Right forelimb (tissue), 1 donor: Measurements from ENCODE around the gene FTSJ3.
"Not testable (repeated sequence)": the region's sequence is repeated elsewhere in the genome, so short reads cannot be mapped to it uniquely, and the experiment has no call there.

Source experiments
- DNase-seq: peaks from one replicate; pipeline ENCODE4 v3.0.0-alpha.2; 2018

Gene FTSJ3, protein sequence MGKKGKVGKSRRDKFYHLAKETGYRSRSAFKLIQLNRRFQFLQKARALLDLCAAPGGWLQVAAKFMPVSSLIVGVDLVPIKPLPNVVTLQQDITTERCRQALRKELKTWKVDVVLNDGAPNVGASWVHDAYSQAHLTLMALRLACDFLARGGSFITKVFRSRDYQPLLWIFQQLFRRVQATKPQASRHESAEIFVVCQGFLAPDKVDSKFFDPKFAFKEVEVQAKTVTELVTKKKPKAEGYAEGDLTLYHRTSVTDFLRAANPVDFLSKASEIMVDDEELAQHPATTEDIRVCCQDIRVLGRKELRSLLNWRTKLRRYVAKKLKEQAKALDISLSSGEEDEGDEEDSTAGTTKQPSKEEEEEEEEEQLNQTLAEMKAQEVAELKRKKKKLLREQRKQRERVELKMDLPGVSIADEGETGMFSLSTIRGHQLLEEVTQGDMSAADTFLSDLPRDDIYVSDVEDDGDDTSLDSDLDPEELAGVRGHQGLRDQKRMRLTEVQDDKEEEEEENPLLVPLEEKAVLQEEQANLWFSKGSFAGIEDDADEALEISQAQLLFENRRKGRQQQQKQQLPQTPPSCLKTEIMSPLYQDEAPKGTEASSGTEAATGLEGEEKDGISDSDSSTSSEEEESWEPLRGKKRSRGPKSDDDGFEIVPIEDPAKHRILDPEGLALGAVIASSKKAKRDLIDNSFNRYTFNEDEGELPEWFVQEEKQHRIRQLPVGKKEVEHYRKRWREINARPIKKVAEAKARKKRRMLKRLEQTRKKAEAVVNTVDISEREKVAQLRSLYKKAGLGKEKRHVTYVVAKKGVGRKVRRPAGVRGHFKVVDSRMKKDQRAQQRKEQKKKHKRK

DNA sequence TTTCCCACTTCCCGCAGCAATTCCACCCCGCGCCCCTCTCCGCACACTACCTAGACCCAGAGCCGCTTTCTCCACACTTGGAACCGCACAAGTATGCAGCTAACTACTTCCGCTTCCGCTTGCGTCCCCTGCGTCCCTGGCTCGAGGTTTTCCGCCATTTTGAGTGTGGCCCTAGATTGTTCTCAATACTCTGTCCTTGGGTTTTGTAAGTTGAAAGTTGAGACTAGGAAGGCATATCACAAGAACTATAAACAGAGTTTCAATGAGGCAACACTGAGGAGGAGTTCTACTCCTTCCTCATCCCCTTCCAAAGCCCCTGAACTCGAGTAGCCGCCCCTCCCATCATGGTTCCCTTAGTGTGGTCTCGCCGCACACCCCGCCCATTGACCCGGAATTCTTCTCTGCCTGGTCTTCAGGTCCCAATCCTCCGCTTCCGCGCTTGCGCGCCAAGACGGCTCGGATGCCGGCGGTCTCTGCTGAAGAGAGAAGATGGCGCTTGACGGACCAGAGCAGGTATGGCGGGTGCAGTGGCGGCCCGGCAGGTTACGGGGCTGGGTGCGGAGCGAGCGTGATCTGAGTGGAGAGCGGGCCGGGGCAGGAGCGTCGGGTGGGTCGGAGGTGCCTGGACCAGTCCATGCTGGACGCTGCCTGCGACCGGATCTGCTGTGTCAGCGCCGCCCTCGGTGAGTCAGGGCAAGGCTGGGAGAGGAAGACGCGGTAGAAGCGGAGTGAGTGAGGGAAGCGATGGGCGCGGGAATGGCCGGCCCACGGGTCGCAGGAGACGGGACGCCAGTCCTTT lies at the start of gene FTSJ3, which contains the start of gene PSMC5:
TSS of gene FTSJ3 (minus strand) at position 662 of the 799 bp plus-strand sequence. CDS start 761 bp downstream, outside the sequence.
TSS of gene PSMC5 (plus strand) at position 430 of the 799 bp plus-strand sequence. CDS start at position 490, 60 bp downstream.
- DNase-seq, result peak; percentile 97

DNA sequence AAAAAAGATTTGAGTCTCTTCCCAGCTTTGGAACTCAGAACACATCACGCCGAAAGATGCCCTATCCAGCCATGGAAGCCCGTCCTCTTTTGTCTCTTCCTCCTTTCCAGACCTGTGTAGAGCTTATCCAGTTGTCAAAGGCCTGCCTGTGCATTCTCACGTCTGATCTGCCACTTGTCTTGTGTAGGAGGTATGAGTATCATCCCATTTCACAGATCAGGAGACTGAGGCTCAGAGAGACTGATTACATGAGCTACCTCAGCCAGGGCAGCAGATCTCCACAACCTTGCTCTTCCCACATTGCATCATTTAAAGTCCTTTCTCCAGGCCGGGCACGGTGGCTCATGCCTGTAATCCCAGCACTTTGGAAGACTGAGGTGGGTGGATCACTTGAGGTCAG lies 47.2 kb upstream of the FTSJ3 start:
- DNase-seq, result not testable (repeated sequence)

DNA sequence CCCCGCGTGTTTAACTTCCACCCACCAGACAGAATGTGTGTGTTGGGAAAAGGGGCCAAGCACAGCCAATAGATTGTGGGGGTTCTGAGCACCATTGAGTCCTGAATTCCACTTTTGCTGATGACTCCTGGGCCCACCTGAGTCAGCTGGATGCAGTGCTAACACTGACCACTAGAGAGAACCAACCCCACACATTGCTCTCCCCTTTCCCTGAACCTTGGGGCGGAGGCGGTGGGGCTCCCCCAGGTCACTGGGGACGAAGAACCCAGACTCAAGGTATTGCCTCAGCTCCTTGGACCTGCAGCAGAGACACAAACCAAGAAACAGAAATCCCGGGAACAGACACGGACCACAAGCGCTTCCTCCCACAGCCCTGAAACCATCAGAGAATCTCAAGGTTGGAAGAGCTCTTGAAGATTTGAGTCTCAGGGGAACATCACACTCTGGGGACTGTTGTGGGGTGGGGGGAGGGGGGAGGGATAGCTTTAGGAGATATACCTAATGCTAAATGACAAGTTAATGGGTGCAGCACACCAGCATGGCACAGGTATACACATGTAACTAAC lies 46.7 kb upstream of the FTSJ3 start:
- DNase-seq, result not testable (repeated sequence)

DNA sequence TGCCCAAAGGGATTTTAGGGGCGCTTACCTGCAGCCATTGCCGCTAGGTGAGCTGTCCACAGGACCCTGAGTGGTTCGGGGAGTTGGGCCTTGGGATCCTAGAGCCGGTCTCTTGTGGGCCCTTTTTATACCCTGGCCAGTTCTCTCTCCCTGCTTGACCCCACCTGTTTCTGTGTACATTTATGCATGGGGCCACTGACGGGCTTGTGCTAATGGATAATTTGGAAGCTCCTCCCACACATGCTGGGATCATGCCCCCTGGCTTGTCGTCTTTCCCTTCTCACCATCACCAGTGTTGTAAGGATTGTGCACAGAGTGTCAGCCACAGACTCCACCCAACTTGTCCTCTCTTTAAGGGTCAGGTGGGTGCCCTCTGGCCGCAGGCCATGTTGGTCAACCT lies 46.1 kb upstream of the FTSJ3 start, which contains the start of gene CSH2:
TSS of gene CSH2 (minus strand) at position 101 of the 400 bp plus-strand sequence. CDS start at position 38, 63 bp downstream.
- not testable (repeated sequence) for DNase-seq

DNA sequence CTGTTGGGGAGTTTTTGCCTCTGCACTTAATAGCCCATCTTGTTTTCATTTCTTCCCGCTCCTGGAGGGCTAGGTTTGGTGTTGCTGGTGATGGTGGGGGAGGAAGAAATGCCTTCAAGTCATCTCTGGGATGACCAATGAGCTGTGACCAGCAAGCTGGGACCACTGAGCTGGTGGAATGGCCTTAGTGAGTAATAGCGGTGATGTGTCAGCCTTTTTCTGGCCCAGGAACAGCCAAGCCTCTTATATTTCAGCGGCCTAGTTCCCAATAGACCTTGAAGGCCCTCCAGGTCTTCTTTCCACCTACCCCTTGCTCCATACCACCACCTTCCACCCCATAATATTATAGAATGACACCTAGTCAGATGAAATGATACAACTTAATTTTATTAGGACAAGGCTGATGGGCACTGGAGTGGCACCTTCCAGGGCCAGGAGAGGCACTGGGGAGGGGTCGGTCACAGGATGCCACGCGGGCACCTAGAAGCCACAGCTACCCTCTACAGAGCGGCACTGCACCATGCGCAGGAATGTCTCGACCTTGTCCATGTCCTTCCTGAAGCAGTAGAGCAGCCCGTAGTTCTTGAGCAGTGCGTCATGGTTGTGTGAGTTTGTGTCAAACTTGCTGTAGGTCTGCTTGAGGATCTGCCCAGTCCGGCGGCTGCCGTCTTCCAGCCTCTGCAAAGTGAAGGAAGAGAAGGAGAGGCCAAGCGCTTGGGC lies 44.3 kb upstream of the FTSJ3 start:
- DNase-seq, result not testable (repeated sequence)

DNA sequence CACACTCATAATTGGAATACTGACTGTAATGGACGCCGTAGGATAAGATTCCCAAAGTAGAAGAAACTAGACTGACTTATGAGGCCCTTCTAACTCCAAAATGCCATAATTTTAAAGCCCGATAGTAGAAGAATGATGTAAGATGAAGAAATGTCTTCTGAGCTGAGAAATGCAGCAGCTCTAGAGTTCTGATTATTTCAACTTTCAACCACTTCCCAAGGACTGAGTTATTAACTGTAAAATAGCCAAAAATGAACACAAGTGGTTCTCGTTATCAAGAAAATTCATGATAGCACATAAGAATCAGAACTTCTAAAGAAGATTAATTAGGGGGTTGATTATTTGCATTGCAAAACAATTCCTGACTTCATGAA lies 42.8 kb upstream of the FTSJ3 start:
- DNase-seq, result not testable (repeated sequence)

DNA sequence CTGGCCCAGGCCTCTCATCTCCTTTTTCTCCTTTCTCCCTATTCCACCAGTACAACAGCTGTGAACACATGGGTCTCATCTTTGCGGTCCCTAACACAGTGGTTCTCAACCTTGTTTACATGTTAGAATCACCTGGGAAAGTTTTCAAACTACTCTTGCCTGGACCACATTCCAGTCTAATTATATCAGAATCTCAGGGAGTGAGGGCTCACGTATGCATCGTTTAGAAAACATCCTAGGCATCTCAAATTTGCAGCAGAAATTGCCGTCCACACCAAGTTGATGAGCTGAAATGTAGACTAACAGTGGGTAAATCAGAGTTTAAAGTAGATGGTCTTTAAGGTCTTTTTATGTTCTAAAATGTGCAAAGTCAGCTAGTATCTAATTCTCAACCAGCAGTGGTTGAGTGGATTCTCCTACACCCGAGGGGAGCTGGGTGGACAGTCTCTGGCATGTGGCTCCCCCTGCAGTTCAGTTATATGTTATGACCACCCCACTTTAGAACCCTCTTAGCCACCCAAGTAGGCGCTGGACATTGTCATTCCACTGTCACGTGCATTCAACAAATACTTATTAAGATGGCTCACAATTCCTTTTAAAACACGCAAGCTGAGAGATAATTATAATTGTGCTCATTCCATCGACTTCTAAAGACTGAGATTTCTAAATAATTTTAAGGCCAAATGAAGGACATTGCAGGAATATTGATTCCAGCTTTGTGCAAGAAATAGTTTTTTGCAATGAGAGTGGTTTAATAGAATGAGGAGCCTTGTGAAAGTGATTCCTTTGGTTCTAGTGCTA lies 42.2 kb upstream of the FTSJ3 start:
- DNase-seq, result not testable (repeated sequence)

DNA sequence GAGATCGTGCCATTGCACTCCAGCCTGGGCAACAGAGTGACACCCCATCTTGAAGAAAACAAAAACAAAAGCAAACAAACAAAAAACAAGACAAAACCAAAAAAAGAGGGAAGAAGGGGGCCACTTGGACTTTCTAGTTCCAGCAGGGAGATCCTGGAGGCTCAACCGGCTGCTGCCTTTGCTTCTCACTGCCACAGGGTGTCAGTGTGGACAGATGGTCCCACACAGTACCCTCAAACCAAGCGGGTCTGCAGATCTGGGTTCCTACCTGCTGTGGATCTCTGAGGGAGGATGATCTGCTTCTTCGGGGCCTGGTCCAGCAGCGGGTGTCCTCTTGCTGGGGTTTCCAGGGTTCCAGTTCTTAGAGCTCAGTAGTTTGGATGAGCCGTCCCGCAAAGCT lies 39.2 kb upstream of the FTSJ3 start:
- not testable (repeated sequence) for DNase-seq

DNA sequence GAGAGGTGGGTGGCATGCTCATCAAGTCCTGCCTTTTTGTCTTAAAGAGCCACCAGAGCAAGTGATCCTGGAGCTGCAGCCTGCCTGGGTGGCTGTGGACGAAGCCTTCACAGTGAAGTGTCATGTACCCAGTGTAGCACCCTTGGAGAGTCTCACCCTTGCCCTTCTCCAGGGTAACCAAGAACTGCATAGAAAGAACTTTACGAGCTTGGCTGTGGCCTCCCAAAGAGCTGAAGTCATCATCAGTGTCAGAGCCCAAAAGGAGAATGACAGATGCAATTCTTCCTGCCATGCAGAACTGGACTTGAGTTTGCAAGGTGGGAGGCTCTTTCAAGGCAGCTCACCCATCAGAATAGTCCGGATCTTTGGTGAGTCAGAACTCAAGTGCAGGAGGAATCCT lies 31.8 kb upstream of the FTSJ3 start:
- DNase-seq, result no peak

DNA sequence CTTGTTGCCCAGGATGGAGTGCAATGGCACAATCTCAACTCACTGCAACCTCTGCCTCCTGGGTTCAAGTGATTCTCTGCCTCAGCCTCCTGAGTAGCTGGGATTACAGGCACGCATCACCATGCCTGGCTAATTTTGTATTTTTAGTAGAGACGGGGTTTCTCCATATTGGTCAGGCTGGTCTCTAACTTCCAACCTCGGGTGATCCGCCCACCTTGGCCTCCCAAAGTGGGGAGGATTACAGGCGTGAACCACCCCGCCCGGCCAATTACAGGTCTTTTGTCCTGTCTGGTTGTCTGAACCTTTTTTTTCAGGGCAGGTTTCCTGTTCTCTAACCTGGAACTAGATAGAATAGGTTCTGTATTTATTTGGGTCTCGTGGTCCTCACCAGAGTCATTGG lies 29.0 kb upstream of the FTSJ3 start:
- not testable (repeated sequence) for DNase-seq

DNA sequence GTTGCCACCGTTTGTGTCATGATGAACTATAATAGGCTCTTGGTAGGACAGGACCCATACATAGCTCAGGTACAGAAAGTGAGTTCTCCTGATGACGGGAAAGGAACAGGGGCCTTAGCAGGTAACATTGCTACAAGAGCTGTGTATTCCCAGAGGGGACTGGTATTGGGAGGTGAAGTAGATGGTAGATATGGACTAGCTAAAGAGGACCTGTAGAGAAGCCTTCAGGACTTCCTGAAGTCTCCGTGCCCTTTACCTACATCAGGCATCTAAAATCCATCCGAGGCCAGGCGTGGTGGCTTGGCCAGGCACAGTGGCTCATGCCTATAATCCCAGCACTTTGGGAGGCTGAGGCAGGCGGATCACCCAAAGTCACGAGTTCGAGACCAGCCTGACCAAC lies 27.7 kb upstream of the FTSJ3 start:
- no peak for DNase-seq

DNA sequence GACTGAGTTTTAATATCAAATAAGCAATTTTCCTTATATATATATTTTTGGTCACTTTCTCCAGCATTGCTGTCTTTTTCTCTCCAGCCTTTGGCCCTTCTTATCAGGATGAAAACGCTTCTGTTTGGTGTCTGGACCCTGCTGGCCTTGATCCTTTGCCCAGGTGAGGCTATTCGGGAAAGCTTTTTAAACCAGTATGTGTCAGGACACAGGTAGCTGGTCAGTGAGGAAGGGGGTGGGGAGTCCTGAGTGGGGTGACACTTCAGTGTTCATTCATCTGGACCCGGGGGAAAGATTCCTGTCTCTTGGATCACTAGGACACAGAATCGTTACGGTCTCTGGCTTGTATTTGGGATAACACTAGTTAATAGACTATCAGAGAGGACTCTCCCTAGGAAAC lies 27.2 kb upstream of the FTSJ3 start:
- no peak for DNase-seq

DNA sequence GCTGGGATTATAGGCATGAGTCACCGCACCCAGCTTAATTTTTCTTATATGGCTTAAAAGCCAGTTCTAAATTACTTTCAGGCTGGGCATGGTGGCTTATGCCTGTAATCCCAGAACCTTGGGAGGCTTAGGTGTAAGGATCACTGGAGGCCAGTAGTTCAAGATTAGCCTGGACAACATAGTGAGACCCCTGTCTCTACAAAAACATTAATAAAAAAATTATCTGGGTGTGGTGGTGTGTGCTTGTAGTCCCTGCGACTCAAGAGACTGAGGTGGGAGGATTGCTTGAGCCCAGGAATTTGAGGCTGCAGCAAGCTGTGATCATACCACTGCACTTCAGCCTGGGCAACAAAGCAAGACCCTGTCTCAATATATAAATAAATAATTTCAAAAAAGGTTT lies 25.8 kb upstream of the FTSJ3 start:
- no peak for DNase-seq

DNA sequence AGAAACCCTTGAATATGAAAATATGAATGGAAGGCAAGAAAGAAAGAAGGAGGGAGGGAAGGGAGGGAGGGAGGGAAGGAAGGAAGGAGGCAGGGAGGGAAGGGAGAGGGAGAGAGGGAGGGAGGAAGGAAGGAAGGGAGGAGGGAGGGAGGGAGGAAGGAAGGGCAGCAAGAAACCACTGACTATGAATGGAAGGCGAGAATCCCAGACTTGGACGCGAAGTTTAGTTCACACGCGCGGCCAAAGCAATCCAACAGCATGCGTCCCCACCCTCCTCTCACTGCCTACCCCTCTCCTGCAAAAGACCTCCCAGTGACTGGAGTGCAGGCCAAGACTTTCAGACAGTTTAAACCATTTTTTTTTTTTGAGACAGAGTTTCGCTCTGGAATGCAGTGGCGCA lies 22.9 kb upstream of the FTSJ3 start:
- no peak for DNase-seq

DNA sequence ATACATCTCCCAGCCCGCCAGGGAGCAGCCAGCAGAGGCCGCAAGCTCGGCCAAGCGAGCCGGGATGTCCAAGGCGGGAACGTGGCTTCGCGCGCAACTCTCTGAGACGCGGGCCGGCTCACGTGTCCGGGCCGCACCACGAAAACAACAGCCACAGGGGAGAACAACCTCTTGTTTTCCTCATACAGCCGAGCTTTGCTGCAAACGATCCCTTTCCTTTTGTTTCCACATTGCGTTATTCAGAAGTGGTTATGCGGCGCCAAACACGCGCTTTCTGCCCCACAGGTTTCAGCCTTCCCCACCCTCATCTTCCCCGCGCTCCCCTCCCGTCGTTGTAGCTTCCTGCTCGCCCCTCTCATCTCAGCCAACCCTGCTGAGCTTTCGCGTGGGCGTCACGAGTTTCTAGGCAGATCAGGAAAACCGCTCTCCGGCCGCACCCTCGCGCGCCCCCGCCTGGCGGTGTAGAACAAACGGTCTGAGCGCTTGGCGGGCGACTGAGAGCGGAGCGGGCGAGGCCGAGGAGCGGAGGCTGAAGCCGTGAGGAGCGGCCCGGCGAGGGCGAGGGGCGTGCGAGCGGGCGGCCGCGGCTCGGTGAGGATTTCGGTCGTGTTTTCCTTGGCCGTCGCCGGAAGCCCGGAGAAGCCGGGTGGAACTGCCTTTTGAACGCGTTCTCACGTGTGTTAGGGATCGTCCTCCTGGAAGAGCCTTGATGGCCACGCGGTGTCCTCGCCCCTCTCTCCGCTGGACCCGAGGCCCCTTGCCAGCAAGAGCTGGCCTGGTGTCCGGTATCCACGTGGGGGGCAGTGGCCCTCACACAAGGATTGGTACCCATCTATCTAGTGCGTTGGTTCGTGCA lies 21.6 kb upstream of the FTSJ3 start:
- peak; percentile 92 for DNase-seq

DNA sequence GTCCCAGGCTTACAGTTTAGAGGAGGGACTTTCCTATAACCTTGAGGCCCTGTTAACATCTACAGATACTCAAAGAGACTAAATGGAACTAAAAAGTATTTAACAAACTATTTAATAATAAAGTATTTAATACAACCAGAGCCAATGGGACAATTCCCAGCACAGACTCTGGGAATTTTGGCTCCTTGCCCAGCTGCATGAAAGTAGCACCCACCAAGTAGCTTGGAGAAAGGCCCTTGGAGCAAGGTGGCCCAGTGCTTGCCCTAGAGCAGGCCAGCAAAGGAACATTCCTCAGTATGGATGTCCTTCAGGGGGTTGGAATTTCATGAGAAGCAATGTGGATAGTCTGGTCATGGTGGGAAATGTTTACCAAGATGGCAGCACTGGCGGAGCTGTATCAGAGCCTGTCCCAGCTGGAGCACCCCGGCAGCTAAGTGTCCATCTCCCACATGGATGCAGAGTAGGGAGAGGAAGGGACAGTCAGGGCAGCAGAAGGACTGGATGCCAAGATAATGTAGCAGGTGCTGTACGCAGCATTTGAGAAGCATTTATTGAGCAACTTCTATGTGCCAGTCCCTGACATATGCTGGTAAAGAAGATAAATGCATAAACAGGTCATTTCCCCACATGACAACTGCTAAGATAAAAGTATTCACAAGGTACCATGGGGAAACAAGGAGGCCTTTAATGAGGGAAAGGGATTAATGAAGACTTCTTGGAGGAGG lies 20.2 kb upstream of the FTSJ3 start:
- no peak for DNase-seq

DNA sequence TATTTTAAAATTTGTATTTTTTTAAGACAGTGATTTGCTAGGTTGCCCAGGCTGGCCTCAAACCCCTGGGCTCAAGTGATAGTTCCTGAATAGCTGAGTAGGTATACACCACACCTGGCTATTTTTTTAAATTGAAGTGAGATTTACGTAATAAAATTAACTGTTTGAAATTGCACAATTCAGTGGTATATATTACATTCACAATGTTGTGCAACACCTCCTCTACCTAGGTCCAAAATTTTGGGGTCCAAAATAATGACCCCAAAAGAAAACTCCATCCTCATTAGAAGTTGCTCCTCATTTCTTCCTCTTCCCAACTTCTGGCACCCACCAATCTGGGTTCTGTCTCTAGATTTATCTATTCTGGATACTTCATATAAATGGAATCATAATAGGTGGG lies 18.0 kb upstream of the FTSJ3 start:
- DNase-seq, result no peak

DNA sequence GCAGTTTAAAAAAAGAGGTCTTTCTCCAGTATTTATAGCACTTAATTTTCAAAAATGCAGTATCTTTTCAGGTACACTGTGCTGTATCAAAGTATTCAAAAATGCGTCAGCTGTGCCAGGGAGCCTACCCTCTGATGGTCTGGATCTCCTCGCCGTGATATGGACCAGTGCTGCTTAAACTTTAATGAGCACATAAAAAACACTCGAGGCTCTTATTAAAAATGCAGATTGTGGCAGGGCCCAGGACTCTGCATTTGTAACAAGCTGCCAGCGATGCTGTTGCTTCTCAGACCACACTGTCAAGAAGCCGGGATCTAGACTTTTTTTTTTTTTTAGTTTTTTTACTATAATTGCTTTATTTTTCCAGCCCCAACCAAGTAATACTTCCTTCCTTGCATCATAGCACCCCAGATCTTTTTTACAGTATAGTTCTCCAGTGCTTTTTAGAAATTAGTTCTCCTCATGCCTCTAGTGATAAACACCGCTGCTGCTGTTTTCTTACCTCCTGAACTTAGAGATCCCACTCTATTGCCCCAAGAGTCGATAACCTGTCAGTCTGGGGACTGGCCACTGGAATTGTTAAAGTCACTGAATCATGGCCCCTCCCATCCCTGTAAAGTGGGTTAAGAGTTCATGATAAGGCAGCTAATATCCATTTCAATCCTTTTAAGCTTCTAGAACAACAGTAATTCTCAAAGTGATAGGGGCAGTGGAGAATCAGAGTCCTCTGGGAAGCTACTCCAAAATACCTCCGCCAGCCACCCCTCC lies 16.6 kb upstream of the FTSJ3 start:
- no peak for DNase-seq
